SK-N-SH (cell line): ENCODE results near the gene TOP3B. TPM values are rescaled to one million over a fixed set of nuclear protein-coding genes. Genes with fewer than 3 reads are reported as not detected.

Experiments
- CTCF ChIA-PET: fragments of 300-600, 350-600 bp; formaldehyde crosslinking; extraction: SDS; loops from one replicate; lab custom pipeline; 2021; lab: Yijun Ruan, JAX
- POLR2A ChIA-PET: fragments of 350-600 bp; sonication (Branson Sonifier 250); formaldehyde crosslinking; extraction: SDS; loops from one replicate; lab custom pipeline; 2020; ENCODE audit warnings: antibody characterized with exemption, inconsistent platforms; lab: Yijun Ruan, JAX
- DNase-seq: peaks from one replicate; pipeline ENCODE4 v3.0.0; 2012
- H2AFZ ChIP-seq: fragments of 200-600 bp; sonication (generic); 2 replicates; pipeline ENCODE4 v1.8.1; 2016; ENCODE audit warnings: antibody characterized with exemption, mild to moderate bottlenecking, low read depth
- H3F3A ChIP-seq: fragments of 200-600 bp; sonication (generic); replicated peaks from 2 replicates; pipeline ENCODE3; 2016; ENCODE audit warnings: antibody characterized with exemption, mild to moderate bottlenecking; ENCODE audit not compliant: insufficient read depth
- H3K27ac ChIP-seq, 2 experiments: fragments of 200-500 bp in 1 of 2; fragments of 200-600 bp in 1 of 2; sonication (Bioruptor generic) in 1 of 2; sonication (generic), shearing (Covaris generic) in 1 of 2; 2 replicates each; pipeline versions ENCODE4 v1.5.1 to v1.6.1; 2014 to 2016; ENCODE audit warnings: low read depth in 2 of 2, inconsistent platforms in 1 of 2, low read length in 1 of 2, mild to moderate bottlenecking in 1 of 2, mixed read lengths in 1 of 2
- H3K27me3 ChIP-seq: fragments of 200-600 bp; sonication (generic), shearing (Covaris generic); 2 replicates; pipeline ENCODE4 v1.6.1; 2016; ENCODE audit warnings: mixed run types; ENCODE audit not compliant: insufficient read depth
- H3K36me3 ChIP-seq, 2 experiments: fragments of 200-500 bp in 1 of 2; fragments of 200-600 bp in 1 of 2; sonication (Bioruptor generic) in 1 of 2; sonication (generic) in 1 of 2; replicated peaks in 1 of 2; 2 replicates each; pipeline versions ENCODE3 to v1.5.1; 2014 to 2016; ENCODE audit warnings: low read length in 1 of 2, mild to moderate bottlenecking in 1 of 2; ENCODE audit not compliant: insufficient read depth in 2 of 2, control insufficient read depth in 1 of 2
- H3K4me1 ChIP-seq, 2 experiments: fragments of 200-500 bp in 1 of 2; fragments of 200-600 bp in 1 of 2; sonication (Bioruptor generic) in 1 of 2; sonication (generic), shearing (Covaris generic) in 1 of 2; 2 replicates each; pipeline versions ENCODE4 v1.5.1 to v1.6.1; 2014 to 2016; ENCODE audit warnings: low read depth in 1 of 2, low read length in 1 of 2, mixed run types in 1 of 2; ENCODE audit not compliant: insufficient read depth in 2 of 2, control insufficient read depth in 1 of 2
- H3K4me2 ChIP-seq: fragments of 200-600 bp; sonication (generic), shearing (Covaris generic); 2 replicates; pipeline ENCODE4 v1.6.1; 2017; ENCODE audit warnings: mixed run types
- H3K4me3 ChIP-seq, 2 experiments: fragments of 200-500 bp in 1 of 2; fragments of 200-600 bp in 1 of 2; sonication (Bioruptor generic) in 1 of 2; sonication (generic), shearing (Covaris generic) in 1 of 2; 2 replicates each; pipeline versions ENCODE4 v1.5.1 to v1.8.1; 2014 to 2016; ENCODE audit warnings: low read depth in 2 of 2, inconsistent platforms in 1 of 2, low read length in 1 of 2, mild to moderate bottlenecking in 1 of 2, mixed read lengths in 1 of 2, moderate library complexity in 1 of 2
- H3K79me2 ChIP-seq: fragments of 200-600 bp; sonication (generic); 2 replicates; pipeline ENCODE4 v1.8.1; 2017; ENCODE audit warnings: mild to moderate bottlenecking; ENCODE audit not compliant: insufficient read depth
- H3K9ac ChIP-seq: fragments of 200-600 bp; sonication (generic); 2 replicates; pipeline ENCODE4 v1.6.1; 2017; ENCODE audit warnings: mixed run types
- H3K9me2 ChIP-seq: fragments of 200-600 bp; sonication (generic); 2 replicates; pipeline ENCODE4 v1.6.1; 2017; ENCODE audit warnings: mixed run types
- H3K9me3 ChIP-seq: fragments of 200-600 bp; sonication (generic); 2 replicates; pipeline ENCODE4 v1.6.1; 2017; ENCODE audit warnings: mixed run types, mild to moderate bottlenecking, moderate library complexity
- H4K20me1 ChIP-seq: fragments of 200-600 bp; sonication (generic); 2 replicates; pipeline ENCODE4 v1.6.1; 2017; ENCODE audit warnings: mild to moderate bottlenecking, mixed run types; ENCODE audit not compliant: insufficient read depth
- FOXJ3 ChIP-seq: sonication (generic); formaldehyde crosslinking; IDR thresholded peaks from 2 replicates; pipeline ENCODE4 v1.5.1; 2020; ENCODE audit warnings: mild to moderate bottlenecking, missing genetic modification reagents
- FOXM1 ChIP-seq: IDR thresholded peaks from 2 replicates; pipeline ENCODE4 v1.4.0; 2012; ENCODE audit warnings: low read depth, mild to moderate bottlenecking
- JUND ChIP-seq: IDR thresholded peaks from 2 replicates; pipeline ENCODE4 v1.4.0; 2012
- TAF1 ChIP-seq: IDR thresholded peaks from 2 replicates; pipeline ENCODE4 v1.6.1; 2012; ENCODE audit warnings: low read depth, mild to moderate bottlenecking, low read length, moderate library complexity, borderline replicate concordance
- YY1 ChIP-seq: IDR thresholded peaks from 2 replicates; pipeline ENCODE4 v1.4.0; 2012; ENCODE audit warnings: low read depth, mild to moderate bottlenecking
- WGBS: methylation state at CpG from one replicate; pipeline ENCODE4 v1.1.6; 2017; ENCODE audit warnings: low lambda C conversion rate; 5-methylcytosine and 5-hydroxymethylcytosine counted together
- polyA plus RNA-seq, 3 experiments: library from polyadenylated mRNA; depleted of rRNA; stranded (reverse); fragments of >200 nt; gene quantifications; 2 replicates each; pipeline ENCODE4 v1.2.3, GENCODE V29; 2012
- TF ChIP-seq, protein P1 (sequence below): IDR thresholded peaks from 2 replicates; pipeline ENCODE4 v1.4.0; 2012; ENCODE audit warnings: low read depth, borderline replicate concordance

The TOP3B gene
- polyA plus RNA-seq, 1 of the 3 experiments (the other 2 are of a cell fraction): 14.4 TPM

- H3K4me1 ChIP-seq: no peaks in the 10 kb centered on the region
- H4K20me1 ChIP-seq: no peaks in the 10 kb centered on the region
- no peaks in the 10 kb centered on the region; the same call in 1 of the 2 replicates for H3K9me2 ChIP-seq
- ChIA-PET CTCF (interaction anchor here (1.2 to 1.3 kb wide), 3 partner anchors 12 to 199 kb away, joined by 3 to 4 read pairs (median 3); no protein-coding TSS in a partner anchor), POLR2A (no interaction called here)
- peaks cover 19% of the 10 kb centered on the region; the same call in 1 of the 2 replicates for H3K27me3 ChIP-seq
- H3K9me3 ChIP-seq: no peaks in the 10 kb centered on the region
- no peaks in the 10 kb centered on the region for H3K79me2 ChIP-seq
- H2AFZ ChIP-seq: no peak overlapping the region
- H3K4me3 ChIP-seq: no peak overlapping the region
- no peaks in the 10 kb centered on the region for H3F3A ChIP-seq
- H3K36me3 ChIP-seq: no peaks in the 10 kb centered on the region
- TF ChIP-seq FOXJ3 (CRISPR knock-in tag): no peak
- TF ChIP-seq, all 33 proteins: peak for 0
- H3K4me2 ChIP-seq: no peak overlapping the region
- no peak overlapping the region for H3K27ac ChIP-seq
- 31% methylated on average over 3 of the region's 3 CpGs for WGBS
- H3K9ac ChIP-seq: no peak overlapping the region
- DNase-seq: no peak
These were observed 20.0 kb upstream of the TOP3B start for GRCh38 chr22:22002526-22003055.

- no peaks in the 10 kb centered on the region for H4K20me1 ChIP-seq
- no peaks in the 10 kb centered on the region for H3F3A ChIP-seq
- H3K27ac ChIP-seq: no peak overlapping the region
- H3K4me1 ChIP-seq: no peaks in the 10 kb centered on the region
- ChIA-PET CTCF (interaction anchor here (1.2 to 1.3 kb wide), 3 partner anchors 11 to 200 kb away, joined by 3 to 4 read pairs (median 3); no protein-coding TSS in a partner anchor), POLR2A (no interaction called here)
- no peak overlapping the region for H2AFZ ChIP-seq
- TF ChIP-seq, protein P1, sequence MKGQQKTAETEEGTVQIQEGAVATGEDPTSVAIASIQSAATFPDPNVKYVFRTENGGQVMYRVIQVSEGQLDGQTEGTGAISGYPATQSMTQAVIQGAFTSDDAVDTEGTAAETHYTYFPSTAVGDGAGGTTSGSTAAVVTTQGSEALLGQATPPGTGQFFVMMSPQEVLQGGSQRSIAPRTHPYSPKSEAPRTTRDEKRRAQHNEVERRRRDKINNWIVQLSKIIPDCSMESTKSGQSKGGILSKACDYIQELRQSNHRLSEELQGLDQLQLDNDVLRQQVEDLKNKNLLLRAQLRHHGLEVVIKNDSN: no peak
- TF ChIP-seq YY1 (no peak), TAF1 (no peak)
- H3K9ac ChIP-seq: no peak overlapping the region
- H3K36me3 ChIP-seq: no peaks in the 10 kb centered on the region
- no peak overlapping the region for H3K4me2 ChIP-seq
- no peaks in the 10 kb centered on the region; the same call in 1 of the 2 replicates for H3K9me2 ChIP-seq
- H3K4me3 ChIP-seq: no peak overlapping the region
- WGBS: 54% methylated on average over 2 of the region's 2 CpGs
- no peaks in the 10 kb centered on the region for H3K79me2 ChIP-seq
- H3K27me3 ChIP-seq: peaks cover 14% of the 10 kb centered on the region; the same call in 1 of the 2 replicates
- H3K9me3 ChIP-seq: no peaks in the 10 kb centered on the region
- no peak for DNase-seq
These were observed 19.3 kb upstream of the TOP3B start for GRCh38 chr22:22001664-22002525.

GRCh38 chr22:21998595-21999247 is 16.1 kb upstream of the TOP3B start:
- H3K4me1 ChIP-seq: no peaks in the 10 kb centered on the region; a peak in 1 of 4 replicates
- H3K4me3 ChIP-seq: no peak overlapping the region
- DNase-seq: no peak
- no peaks in the 10 kb centered on the region for H4K20me1 ChIP-seq
- WGBS: 49% methylated on average over 7 of the region's 7 CpGs
- ChIA-PET POLR2A (no interaction called here), CTCF (interaction anchor here (1.0 to 1.3 kb wide), 3 partner anchors 12 to 60 kb away, joined by 3 to 4 read pairs (median 4); no protein-coding TSS in a partner anchor)
- no peak overlapping the region for H3K27ac ChIP-seq
- no peak overlapping the region for H3K4me2 ChIP-seq
- no peaks in the 10 kb centered on the region for H3K36me3 ChIP-seq
- H3K9me2 ChIP-seq: no peaks in the 10 kb centered on the region; the same call in 1 of the 2 replicates
- H3K9me3 ChIP-seq: no peaks in the 10 kb centered on the region
- peaks cover 14% of the 10 kb centered on the region; the same call in 1 of the 2 replicates for H3K27me3 ChIP-seq
- H3K79me2 ChIP-seq: no peaks in the 10 kb centered on the region
- no peak overlapping the region for H3K9ac ChIP-seq
- H2AFZ ChIP-seq: no peak overlapping the region
- H3F3A ChIP-seq: no peaks in the 10 kb centered on the region
- TF ChIP-seq FOXM1: no peak
- no peak for TF ChIP-seq JUND
